HPDE6-E6E7 (cell line): Measurements from ENCODE around the gene PTPRU.

Experiments used
- DNase-seq: peaks from one replicate; pipeline ENCODE4 v3.0.0; 2011; ENCODE audit warnings: missing footprints; ENCODE audit errors: extremely low spot score

PTPRU gene

GRCh38 chr1:29235955-29236711, at the start of gene PTPRU:
Gene PTPRU, plus strand, starts transcription at chr1:29236522. Its CDS starts 123 bp downstream, at chr1:29236645.
- peak; percentile 73 for DNase-seq

- no peak for DNase-seq
These were observed 49.6 kb upstream of the PTPRU start for GRCh38 chr1:29186707-29187106.

- no peak for DNase-seq
These were observed 45.6 kb upstream of the PTPRU start for GRCh38 chr1:29190718-29191117.

- DNase-seq = no peak
These were observed 42.4 kb upstream of the PTPRU start for GRCh38 chr1:29193879-29194455.

- DNase-seq = no peak
These were observed 40.4 kb upstream of the PTPRU start for GRCh38 chr1:29195881-29196291.

GRCh38 chr1:29196863-29197589, 39.3 kb upstream of the PTPRU start:
- DNase-seq = no peak

- DNase-seq = peak; percentile 46
These were observed 38.8 kb upstream of the PTPRU start for GRCh38 chr1:29197590-29197924.

- no peak for DNase-seq
These were observed 38.3 kb upstream of the PTPRU start for GRCh38 chr1:29197993-29198392.

- DNase-seq = no peak
These were observed 35.3 kb upstream of the PTPRU start for GRCh38 chr1:29200906-29201594.

GRCh38 chr1:29201595-29202051, 34.7 kb upstream of the PTPRU start:
- DNase-seq = no peak

- DNase-seq = no peak
These were observed 34.3 kb upstream of the PTPRU start for GRCh38 chr1:29202053-29202452.

GRCh38 chr1:29202584-29203340, 33.6 kb upstream of the PTPRU start:
- peak; percentile 97 for DNase-seq

GRCh38 chr1:29208442-29208841, 27.9 kb upstream of the PTPRU start:
- no peak for DNase-seq

- no peak for DNase-seq
These were observed 27.1 kb upstream of the PTPRU start for GRCh38 chr1:29209173-29209572.

- no peak for DNase-seq
These were observed 25.8 kb upstream of the PTPRU start for GRCh38 chr1:29210278-29211085.

GRCh38 chr1:29211086-29212030, 25.0 kb upstream of the PTPRU start:
- DNase-seq = no peak

- DNase-seq = no peak
These were observed 23.3 kb upstream of the PTPRU start for GRCh38 chr1:29213055-29213454.

- no peak for DNase-seq
These were observed 18.7 kb upstream of the PTPRU start for GRCh38 chr1:29217633-29218032.

GRCh38 chr1:29218223-29218622, 18.1 kb upstream of the PTPRU start:
- DNase-seq = no peak

- DNase-seq = no peak
These were observed 15.0 kb upstream of the PTPRU start for GRCh38 chr1:29221296-29221695.
